ENCODE results near the gene MAML3.
A peak's percentile ranks its signal among the peaks of the same experiment; 100 is the strongest.

MAML3 gene

DNA sequence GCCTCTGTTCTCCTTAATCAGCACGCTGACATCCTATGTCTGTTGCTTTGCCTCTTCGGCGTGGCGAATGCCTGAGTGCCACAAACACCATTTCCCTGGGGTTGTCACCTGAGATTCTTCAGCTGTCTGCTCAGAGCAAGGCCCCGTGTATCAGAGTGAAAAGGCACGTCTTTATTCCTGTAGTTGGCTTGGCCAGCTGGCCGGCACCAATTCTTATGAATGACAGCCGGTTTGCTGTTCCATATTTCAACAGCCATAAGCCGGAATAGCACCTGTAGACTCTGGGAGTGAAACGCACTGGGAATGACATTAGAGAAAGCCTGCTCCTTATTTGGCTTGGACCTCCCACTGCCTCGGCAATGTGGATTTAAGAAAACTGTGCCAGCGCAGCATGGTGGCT is 399.0 kb downstream of the MAML3 start:
- DNase-seq (ENCODE audit: low spot score), result no peak

DNA sequence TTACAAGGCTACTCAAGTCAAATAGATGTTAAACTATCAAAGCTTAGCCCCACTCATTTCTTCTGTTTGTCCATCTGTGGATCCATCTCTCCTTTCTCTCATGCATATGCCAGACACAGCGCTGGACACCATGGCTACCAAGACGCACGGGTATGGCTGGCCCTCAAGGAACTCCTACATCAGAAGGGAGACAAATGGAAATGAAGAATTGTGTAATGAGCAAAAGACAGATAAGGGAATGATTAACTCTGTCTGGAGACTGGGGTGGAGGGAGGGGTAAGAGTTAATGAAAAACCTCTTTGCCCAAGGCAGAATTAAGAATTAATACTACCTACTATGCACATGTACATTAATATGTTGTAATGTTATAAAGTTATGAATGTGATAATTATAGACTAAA is 400.3 kb downstream of the MAML3 start:
- no peak for DNase-seq (ENCODE audit: low spot score)

DNA sequence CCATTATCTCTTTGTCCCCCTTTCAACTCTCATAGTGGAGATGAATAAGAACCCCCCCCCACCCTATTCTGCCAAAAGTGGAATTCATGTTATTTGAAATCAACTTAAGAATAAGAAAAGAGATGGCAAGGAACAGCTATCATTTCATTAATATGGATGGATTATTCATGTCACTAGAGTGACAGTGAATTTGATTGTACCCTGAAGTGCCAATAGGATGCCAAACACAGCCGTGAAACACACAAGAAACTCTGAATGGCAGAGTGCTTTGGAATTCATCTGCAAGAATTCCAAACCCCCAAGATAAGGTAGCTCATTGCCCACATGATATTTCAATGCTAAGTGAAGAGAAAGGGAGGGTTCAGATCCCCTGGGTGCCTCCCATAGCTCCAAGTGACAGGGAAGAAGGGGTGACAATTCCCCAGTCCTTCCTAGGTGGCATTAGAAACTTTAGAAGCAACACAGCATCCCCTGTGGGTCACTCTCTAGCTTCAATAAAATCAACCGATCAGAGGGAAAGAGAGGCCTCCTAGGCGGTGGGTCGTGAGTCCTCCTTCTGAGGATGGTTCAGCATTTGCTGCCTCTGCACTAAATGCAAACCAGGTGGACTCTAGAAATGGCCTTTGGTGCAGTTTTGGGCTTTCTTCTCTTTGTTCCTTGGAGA is 404.0 kb downstream of the MAML3 start:
- DNase-seq (ENCODE audit: low spot score), result no peak

DNA sequence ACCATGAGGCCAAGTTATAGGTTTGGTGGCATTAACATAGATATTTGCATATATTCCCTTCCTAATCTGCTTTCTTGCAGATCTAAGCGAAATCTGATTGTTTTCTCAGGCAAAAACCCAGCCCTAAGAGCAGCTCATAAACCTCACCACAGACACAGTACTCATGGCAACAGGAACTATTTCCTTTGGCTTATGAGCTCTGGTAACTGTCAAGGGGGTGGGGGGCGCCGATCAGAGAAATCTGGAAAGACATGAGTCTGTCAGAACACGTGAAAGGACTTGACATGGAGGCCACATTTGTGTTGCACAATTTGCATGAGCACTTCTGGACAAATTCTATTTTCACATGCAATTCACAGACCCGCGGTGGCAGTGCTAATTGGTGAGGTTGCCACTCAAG is 404.6 kb downstream of the MAML3 start:
- no peak for DNase-seq (ENCODE audit: low spot score)

DNA sequence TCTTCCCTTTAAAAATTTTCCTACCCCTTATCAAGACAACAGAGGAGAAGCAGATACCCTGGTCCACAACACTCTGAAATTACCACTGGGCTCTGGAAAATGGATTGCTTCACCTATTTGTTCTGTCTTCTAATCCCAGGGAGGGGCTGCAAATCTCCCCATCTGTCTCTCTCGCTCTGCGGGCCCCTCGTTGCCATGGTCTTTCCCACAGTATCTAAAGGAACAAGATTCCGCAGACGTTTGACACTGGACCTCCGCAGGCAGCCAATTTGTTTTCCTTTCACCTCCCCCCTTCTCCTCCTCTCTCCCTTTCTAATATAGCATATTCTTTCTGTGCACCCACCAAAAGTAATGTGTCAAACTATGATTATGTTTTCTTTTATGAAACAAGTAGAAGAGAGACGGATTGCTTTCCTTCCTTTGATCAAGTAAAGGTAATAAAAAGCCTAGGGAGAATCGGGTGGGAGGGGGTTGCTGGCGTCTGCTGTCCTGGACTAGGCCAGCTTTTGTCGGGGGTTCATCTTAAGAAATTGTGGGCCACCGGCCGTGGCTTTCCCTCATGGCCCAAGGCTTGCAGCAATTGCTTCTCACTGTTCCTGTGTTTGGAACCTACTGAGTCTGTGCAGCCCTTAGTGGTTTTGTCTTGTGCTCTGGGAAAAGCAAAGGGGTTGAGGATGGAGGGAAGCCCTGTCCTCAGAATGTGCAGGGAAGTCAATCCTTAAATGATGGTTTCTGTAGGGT is 407.4 kb downstream of the MAML3 start:
- DNase-seq (ENCODE audit: low spot score), result no peak

DNA sequence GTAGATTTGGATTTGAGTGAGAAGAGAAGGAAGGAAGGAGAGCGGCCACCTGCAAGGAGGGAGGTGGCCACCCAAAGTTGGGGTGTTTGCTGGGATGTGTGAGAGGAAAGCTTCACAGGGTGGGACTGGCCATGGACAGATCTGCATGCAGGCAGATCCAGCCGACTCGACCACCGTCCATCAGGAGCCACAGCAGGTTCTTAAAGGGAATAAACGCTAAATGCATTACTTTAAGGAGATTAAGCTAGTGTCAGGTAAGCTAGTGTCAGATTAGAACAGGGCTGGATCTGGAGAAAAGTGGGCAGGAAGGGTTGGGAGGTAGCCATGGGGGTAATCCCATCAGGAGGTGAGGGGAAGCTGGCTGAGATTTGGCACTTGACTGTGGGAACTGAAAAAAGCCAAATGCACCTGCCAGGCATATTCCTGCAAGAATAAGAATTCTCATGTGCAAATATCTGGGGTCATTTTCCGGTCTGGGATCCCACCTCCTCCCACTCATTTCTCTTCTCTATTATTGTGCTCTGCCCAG is 408.8 kb downstream of the MAML3 start:
- DNase-seq (ENCODE audit: low spot score), result no peak

DNA sequence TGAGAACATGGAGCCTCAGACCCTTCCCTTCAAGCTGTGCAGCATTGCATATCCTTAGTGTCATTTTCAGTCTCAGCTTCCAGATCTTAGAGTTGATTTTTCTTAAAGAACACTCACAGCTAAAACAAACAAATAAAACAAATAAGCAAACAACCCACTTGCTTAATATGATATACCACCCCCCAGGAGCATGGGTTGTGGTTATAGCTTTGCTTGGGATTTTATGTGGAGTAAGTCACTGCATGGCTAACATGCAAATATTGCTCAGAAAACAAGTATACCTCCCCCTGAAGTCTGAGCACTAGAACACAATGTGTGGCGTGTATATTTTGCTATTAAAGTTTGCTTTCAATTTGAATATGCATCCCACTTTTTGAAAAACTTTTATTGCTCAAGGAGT is 409.8 kb downstream of the MAML3 start:
- no peak for DNase-seq (ENCODE audit: low spot score)

DNA sequence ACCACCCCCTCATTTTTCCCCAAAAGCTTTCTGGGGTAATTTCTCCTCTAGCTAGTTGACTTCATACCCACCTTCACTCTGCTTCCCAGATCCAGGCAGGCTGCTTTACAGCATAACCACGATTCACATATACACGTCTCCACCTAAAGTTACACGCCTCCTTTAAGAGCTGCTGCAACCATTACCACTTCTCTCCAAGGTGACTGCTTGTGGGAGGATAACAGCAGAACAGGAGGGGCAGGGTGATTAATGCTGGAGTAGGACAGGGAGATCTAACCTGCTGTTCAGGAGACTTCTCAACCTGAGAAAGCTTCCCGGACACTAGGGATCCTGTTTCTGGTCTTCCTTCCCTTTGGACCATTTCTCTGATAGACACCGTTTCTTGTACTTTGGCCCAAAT is 411.0 kb downstream of the MAML3 start:
- DNase-seq (ENCODE audit: low spot score), result no peak

GRCh38 chr4:139740531-139741041 is 413.4 kb downstream of the MAML3 start:
- DNase-seq (ENCODE audit: low spot score), result peak; percentile 70

DNA sequence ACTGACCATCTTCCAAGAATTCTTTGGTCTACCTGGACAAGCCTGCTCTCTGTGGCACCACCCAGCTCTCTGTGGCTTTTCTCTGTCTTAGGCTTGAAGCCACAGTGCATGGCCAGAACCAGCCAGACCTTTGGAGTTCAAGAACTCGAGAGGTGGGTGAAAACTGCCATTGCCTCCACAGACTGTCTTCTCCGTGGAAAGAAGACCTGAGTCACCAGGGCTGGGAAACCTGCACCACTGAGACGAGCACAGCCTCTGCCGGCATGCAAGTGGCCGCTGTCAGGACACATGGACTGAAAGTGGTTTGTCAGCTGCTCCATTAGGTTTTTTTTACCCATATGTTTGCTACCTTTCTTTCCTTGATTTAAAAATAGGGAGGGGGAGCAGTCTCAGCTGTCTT is 413.9 kb downstream of the MAML3 start:
- no peak for DNase-seq (ENCODE audit: low spot score)

DNA sequence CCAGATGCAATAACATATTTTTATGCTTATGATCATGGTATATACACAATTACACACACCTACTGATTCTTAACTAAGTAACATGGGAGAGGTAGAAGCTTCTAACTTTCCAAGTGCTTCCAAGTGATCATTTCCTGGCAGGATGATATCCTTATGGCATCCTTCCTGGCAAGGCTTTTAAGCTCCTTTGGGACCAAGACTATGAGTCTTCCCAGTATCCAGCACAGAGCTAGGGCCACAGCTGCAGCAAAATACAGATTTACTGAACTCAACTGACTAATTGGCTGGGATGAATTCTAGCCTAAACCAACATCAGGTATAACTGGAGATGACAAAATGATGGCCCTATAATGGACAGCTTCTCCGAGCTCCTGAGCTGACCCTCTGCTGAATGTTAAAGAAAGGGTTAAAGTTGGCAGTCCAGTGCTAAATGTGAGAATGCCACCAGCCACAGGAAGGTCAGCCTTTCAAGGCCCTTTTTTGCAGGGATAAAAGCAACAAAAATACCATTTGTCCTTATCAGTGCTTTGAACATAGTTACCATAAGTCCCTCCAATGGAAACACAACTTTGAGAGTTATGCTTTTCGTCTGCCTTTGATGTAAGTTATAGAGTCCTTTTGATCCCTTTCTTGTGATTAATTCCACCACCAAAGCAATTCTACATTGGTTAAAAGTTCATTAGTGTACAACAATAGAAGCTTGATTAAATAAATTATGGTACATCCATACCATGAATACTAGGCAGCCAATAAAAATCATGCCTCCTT is 415.0 kb downstream of the MAML3 start:
- no peak for DNase-seq (ENCODE audit: low spot score)

GRCh38 chr4:139736661-139737060 is 417.3 kb downstream of the MAML3 start:
- DNase-seq (ENCODE audit: low spot score), result no peak

DNA sequence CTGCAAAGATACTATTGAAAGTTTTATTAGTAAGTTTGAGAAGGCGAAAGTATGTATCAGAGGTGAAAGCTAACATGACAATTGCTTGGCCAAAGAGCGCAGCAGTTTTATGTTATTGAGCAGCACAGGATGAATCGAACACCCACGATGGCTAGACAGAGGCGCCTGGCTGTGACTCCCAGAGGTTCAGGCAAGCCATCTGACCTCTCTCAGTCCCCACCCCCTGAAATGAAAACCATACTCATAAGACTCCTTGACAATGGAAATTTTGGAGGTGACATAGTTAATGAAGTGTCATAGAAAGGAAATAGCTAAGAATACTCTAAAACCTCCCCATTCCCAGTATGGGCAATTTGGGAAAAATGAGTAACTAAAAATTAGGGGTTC is 417.7 kb downstream of the MAML3 start:
- no peak for DNase-seq (ENCODE audit: low spot score)

- DNase-seq (ENCODE audit: low spot score), result no peak
These were observed 418.4 kb downstream of the MAML3 start for GRCh38 chr4:139735381-139736273.

- peak; percentile 86 for DNase-seq (ENCODE audit: low spot score)
These were observed 419.1 kb downstream of the MAML3 start for GRCh38 chr4:139734875-139735380.

- DNase-seq (ENCODE audit: low spot score), result peak; percentile 39
These were observed 419.6 kb downstream of the MAML3 start for GRCh38 chr4:139734201-139734874.

GRCh38 chr4:139732991-139733570 is 420.9 kb downstream of the MAML3 start:
- DNase-seq (ENCODE audit: low spot score), result no peak

- no peak for DNase-seq (ENCODE audit: low spot score)
These were observed 425.1 kb downstream of the MAML3 start for GRCh38 chr4:139728840-139729239.

- no peak for DNase-seq (ENCODE audit: low spot score)
These were observed 425.8 kb downstream of the MAML3 start for GRCh38 chr4:139728146-139728545.

DNA sequence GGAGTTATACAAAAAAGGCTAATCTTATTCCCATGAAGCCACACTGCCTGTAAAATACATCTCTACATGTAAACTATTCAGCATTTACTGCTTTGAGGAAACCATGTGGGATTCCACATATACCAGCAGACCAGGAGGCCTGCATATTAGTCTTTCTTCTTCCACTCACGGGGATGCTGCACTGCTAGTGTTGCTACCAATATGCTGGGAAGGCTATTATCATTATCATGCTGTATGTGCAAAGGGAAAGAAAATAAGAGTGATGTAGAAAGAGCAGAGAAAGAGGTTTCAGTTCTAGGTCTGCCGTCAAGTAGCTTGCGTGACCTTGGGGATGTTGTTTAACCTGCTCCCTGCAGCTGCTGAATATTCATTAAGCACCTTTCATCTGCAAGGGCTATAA is 427.4 kb downstream of the MAML3 start:
- no peak for DNase-seq (ENCODE audit: low spot score)

Measured in COLO829 (cell line).